ENCODE measurements around the gene PDE4B. TPM values are rescaled to one million over a fixed set of nuclear protein-coding genes. Genes with fewer than 3 reads are reported as not detected.

The PDE4B gene
- total RNA-seq, 1 donor from 2014 or later: 9.5 TPM

DNA sequence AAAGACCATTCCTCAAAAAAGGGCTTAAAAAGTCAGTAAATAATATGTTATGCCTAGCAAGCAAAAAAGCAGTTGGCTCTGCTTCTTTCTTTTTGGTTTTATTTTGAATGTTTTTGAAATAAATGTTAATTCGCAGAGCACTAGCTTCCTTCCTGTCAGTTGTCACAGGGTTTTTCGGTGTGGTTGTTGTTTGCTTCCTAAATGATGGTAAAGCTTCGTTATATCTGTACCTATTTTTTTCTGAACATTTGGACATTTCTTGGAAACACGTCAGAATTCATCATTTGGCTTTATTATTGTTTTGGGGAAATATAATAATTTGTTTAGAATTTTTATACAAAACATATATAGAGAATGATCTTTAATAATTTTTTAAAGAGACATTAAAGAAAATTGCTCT lies 389.3 kb downstream of the PDE4B start:
- no peak for DNase-seq (ENCODE audit: low spot score)

DNA sequence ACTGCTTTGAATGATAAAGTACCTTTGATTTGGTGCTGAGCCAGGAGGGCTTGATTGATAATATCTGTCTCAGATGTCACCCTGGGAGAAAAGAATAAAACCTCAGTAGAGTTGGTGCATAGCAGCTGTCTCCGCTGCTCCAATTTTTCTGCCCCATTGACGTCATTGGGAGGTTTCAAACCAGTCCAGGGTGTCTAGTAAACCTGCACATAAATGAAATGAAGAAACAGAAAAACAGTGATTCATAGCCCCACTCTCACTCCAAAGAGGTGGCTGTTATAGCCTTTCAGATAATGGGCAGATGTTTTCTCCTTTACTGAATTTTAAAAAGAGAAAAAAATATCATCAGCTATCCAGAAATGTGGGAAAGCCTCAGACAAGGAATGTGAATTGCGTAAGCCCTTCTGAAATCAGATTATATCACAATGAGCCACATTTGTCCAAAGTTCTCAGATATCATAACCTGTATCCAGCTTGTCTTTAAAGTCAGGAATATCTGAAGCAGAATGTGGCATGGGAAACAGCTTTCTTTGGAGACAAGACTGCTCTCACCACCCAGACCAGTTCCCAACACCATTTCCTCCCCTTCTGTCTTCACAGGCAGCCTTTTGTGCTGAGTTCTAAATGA lies 390.0 kb downstream of the PDE4B start:
- no peak for DNase-seq (ENCODE audit: low spot score)

DNA sequence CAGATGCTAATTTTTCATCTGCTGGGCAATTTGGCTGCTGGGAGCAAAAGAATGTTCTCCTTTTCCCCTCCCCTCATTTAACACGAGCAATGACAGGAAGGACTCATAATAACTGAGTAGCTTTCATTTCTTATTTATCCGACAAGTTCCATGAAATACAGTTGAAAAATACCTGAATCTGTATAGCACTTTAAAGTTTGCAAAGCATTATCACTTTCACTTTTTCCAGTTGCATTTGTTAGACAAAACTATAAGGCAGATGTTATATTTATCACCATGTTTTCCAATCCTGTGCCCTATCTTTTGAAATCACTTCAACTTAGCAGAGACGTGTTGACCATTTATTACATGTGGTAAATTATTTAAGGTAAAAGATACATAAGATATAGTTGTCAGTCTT lies 390.7 kb downstream of the PDE4B start:
- no peak for DNase-seq (ENCODE audit: low spot score)

DNA sequence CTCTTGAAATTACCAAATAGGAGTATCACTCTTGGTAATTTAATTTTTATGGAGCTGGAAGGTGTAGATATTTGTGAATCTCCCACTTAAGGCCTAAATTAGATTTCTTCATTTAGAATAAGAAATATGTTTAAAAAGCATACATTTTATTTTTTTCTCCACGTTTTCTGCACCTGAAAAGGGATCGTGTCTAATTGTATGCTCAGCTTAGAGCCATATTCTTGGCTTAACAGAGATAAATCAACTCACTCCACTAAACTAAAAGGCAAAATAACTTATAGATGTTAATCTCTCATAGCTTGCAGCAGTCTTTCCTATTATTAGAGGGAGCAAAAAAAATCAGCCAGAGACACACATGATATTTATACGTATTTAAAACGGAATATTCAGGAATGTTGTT lies 404.4 kb downstream of the PDE4B start:
- DNase-seq (ENCODE audit: low spot score): no peak

DNA sequence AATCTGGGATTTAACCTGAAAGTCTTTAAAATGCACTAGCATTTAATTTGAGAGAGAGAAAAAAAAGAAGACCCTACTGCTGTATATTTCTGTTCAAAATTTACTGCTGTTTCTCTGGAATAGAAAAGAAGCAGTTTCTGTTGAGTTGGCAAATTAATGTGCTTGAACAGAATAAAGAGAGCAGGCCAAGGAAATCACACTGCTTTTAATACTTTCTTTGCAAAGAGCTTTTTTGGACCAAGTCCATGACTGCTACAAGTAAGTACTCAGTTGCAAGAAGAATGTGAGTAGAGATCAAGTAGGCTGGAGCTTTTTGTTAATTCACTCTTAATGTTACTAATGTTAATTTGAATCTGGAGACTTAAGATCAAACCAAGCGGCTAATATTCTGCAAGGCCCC lies 405.1 kb downstream of the PDE4B start:
- no peak for DNase-seq (ENCODE audit: low spot score)

DNA sequence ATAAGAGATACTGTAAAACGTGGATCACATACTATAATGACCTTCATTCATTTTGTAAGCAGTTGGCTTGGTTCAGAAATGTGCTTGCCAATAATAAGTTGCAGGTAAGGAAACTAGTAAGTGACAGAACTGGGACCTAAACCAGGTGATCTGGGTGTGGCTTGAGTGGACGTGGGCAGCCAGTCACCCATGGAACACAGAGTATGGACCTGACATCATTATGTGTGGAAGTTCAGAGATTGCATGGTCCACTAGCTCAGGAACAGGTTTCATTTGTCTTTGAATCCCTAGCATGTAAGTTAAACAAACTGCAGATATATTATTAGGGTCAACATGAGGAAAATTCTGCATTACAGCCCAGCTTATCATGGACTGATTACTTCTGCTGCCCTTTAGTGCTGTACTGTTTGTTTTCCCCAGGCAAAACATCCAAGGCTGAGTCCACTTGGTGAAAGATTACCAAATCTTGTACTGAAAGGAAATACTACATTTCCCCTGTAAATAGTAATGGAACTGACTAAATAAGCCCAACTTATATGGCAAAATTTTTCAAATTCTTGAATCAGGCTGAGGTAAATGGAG lies 414.0 kb downstream of the PDE4B start:
- no peak for DNase-seq (ENCODE audit: low spot score)

DNA sequence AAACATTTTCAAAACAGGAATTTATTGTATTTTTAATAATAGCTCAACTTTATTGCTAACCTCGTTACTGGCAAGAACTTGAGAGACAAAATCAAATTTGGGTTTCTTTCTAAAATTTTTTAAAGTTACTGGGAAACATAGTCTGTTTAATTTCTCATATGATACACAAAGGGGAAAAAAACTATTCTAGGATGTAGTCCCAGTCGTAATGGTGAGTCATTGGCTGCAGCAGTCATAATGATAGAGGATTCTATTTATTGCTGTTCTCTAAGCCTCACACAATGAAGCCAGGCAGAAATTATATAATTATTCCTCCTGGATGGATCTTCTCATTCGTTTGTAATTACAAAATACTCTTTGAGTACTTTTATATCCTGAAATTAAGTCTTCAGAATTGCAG lies 414.8 kb downstream of the PDE4B start:
- DNase-seq (ENCODE audit: low spot score): no peak

DNA sequence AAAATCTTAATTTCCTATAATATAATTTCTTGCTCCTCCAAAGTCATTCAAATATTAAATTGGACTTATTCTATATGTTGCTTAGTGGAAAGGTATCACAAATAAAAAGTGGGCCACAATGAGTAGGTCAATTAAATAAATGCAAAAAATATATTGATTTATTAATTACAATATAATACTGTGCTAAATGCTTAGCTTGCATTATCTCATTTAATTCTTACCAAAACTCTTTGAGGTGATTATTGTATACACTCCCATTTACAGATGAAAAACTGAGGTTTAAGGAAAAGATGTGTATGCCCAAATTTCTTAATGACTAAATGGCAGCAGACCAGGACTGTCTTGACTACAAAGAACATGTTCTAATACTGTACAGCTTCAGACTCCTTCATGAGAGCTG lies 415.9 kb downstream of the PDE4B start:
- DNase-seq (ENCODE audit: low spot score): no peak

DNA sequence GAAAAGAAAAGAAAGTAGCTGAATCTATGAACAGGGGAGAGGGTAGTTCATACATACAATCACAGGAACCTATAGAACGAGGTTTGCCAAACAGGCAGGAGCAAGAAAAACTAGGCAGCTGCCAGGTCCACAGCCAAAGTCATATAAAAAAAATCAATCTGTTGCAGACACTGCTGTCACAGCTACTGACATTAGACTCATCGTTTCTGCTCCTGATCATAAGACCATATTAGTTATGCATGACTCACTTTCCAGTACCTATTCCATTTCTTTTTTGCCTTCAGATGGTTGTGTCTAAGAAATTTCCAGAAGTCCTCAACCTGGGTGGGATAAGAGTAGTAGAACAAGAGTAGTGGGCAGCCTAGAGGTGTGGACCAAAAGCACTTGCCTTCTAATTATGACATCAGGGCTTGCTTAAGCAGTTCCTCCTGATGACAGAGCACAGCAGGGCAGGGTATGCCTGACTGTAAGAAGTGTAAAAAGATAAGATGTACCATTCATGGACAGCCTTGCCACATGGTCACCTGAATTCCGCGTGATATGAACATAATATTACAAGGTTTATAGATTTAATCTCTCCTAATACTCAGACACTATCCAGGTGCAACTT lies 418.0 kb downstream of the PDE4B start:
- no peak for DNase-seq (ENCODE audit: low spot score)

DNA sequence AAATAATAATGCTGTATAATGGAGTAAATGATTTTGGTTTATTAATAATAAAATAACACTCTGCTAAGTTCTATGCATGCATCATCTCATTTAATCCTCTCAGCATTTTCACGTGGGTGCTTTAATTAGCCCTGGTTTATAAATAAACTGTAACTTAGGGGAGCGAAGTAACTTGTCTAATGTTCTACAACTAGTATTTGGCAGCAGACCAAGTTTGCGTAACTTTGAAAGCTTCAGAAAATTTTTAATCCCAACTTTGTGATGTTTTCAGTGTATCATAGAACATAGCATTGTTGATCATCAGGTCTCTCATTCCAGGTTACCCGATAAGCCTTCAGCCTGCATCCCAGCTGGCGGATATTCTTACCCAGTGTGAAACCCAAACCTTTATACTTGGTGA lies 418.8 kb downstream of the PDE4B start:
- no peak for DNase-seq (ENCODE audit: low spot score)

DNA sequence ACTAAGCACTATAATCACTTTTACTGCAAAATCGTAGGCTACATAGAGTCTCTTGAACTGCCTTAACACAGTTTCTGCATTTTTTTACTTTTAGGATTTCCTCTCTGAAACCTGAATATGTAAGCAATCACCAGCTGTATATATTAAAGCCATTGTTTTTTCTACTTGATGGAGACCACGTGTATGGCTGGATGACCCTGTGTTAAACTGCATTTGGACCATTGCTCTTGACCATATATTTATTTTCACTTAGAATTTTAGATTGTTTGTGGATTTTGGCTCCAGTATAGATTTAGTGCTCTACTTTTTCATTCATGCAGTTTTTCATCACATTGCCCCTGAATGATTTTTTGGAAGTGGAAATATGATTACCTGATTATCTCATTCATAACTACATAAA lies 420.8 kb downstream of the PDE4B start:
- no peak for DNase-seq (ENCODE audit: low spot score)

DNA sequence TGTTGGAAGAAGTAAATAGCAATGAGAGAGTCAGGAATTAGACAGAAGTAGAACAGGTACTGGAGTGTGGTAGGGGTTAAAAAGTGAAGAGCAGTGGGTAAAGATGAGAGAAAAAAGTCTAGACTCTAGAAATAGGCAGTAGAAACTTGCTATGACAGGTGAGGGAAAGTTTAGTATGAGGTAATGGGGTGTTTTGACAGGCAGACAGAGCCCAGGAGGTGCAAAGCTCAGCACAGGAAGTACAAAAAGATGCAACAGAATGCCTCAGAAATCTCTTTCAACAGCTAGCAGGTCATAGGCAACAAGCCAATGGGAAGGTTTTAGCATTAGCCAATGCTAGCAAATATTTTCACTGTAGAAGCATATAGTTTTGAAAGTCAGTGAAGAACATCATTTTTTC lies 422.2 kb downstream of the PDE4B start:
- DNase-seq (ENCODE audit: low spot score): no peak

DNA sequence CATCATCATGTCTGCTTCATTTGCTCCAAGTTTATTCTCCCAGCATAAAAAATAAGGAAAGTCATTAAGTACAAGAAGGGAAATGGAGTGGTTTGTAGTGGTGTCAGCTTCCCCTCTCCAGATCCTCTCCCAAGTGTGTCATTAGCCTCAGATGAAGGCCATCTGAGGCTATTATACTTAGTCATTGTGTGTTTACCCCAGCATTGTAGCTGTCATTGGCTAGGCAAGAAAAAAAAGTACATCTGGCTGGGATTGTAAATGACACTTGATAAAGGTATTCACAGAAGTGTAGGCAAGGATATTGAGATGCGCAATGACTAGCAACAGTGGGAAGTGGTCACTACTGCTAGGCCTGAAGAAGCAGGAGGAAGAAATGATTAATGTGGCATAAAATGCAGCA lies 424.3 kb downstream of the PDE4B start:
- DNase-seq (ENCODE audit: low spot score): no peak

DNA sequence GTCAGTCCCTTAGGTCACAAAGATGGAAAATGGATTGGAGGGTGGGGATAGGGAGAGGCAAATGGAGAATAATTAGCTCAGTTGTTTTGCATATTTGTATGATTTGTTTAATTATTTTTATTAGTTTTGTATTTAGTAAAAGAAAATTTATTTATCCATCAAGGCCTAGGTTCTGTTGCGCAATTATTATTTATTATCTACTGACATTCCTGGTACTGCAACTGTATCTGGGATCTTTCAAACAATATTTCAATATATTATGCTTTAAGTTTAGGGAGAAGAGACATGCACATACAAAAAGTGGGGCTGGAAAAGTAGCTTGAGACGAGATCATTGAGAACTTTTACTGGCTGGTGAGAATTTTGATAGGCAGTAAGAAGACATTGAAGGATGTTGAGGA lies 424.9 kb downstream of the PDE4B start:
- DNase-seq (ENCODE audit: low spot score): no peak

DNA sequence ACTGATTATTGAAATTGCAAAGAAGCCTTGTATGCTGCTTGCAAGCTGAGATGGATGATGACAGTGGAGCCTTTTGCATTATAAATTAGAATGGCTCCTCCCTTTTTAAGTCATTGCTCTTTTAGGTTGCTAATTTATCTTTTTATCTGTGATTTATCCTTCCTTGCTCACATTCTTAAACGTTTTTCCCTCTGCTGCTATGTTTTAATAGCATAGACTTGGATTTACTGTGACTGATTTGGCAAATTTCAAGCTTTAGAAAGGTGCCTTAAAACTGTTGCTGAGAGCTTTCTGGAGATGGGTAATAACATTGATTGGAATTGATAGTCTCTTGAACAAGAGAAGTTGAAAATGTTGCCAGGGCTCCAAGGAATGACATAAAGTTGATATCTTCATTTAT lies 427.8 kb downstream of the PDE4B start:
- no peak for DNase-seq (ENCODE audit: low spot score)

DNA sequence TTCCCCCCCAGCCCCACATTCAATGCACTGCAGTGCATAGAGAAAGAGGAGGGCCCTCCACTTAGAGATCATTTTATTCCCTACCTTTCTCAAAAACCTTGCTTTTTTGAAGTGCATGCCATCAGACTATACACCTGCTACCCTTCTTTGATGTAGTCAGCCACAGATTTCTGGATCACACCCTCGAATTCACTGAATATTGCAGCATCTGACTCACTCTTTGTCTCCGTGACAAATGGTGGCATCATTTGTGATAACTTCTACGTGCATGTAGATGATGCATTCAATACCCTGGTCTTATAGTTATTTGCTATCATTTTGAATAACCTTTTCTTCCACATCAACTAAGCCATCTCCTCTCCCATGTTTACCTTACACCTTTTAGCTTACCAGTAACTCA lies 431.0 kb downstream of the PDE4B start:
- DNase-seq (ENCODE audit: low spot score): no peak

DNA sequence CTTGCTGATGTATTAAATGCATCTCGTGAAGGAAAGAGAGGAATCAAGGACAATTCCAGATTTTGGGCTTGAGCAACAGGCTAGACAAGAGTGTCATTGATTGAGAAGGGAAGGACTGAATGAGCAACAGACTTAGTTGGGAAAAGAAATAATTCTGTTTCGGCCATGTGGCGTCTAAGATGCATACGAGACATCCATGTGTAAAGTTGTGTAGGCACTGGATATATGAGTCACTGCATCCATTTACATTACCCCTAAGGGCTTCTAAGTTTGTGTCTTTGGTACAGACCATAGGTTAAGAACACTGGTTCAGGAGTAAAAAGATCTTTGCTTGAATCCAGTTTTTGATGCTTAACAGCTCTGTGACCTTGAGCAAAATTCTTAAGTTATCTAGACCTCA lies 434.3 kb downstream of the PDE4B start:
- DNase-seq (ENCODE audit: low spot score): no peak

DNA sequence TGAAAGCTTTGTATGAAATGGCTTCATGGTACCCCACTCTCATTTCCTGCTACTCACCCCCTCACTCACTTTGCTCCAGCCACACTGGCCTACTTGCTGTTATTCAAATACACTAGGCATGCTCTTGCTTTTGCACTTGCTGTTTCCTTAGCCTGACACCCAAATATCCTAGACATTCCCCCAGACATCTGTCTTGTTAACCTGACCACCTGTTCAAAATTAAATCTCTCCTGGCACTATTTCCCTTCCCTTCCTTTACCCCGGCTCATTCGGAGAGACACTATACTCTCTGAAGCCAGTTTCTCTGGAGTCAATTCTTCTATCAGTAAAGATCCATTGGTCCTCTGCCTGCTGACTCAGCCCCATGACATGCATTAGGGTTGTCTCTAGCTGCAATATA lies 435.3 kb downstream of the PDE4B start:
- DNase-seq (ENCODE audit: low spot score): no peak

DNA sequence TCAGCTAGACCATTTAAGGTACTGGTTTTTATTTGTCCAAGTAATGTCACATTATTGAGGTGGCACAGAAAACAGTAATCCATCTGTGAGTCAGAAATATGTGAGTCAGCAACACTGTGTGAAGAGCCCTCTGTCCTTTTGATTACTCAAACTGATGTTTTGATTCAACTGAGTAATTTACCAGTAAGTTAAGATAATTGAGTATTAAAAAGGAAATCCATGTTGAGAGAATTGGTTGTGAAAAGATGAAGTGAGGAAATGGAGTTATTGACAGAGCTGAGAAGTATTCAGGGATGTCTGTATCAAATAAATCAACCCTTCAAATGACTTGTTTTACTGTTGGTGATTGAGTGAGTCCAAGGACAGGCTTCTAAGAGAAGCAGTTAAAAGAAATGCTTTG lies 438.5 kb downstream of the PDE4B start:
- DNase-seq (ENCODE audit: low spot score): no peak

DNA sequence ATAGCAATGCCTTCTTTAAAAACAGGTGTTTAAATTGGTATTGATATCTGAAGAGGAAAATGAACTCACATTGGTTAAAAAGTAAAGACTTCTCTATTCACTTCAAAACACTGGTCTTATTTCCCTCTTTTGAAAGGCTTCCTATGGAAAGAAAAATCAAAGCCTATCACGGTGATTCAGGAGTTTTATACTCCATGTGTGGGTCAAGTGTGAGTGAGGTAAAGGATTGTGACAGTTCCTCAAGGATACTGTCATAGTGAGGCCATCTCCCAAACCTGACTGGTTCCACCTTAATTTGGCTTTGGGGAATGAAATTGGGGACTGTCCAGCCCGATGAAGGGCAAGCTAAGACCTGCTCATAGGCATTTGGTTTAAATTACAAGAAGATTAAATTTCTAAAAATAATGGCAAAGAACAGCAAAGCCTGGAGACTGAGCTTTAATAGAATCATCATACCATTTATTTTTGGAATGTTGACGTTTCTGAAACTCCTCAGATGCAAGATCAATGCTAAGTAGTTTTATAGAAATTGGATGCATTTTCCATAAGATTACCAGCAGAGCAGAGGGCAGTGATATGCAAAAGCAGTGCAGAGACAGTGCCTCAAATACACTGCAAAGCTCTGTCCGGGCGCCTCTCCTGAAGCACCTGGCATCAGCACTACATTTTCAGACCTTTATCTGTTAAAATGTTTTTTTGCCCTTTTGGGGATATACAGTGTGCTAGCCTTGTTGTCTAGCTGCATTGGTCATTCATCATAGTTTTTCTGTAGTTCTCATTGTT lies 439.2 kb downstream of the PDE4B start:
- no peak for DNase-seq (ENCODE audit: low spot score)

DNA sequence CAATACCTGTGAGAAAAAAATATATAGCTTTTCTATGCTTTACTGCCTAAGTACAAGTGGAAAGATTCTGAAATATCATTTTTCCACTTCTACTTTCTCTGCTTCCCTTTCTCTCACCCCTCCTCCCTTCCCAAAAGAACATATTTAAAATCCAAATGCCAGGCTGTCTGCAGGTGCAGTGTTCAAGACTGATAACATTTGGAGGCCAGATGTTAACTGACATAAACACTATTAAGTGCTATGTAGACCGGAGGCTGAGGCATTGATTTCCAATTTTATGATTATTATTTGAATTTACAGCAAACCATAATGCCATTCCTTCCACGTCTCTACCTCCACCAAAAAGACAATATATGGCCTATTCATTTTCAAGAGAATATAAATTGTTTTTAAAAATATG lies 444.3 kb downstream of the PDE4B start:
- no peak for DNase-seq (ENCODE audit: low spot score)

DNA sequence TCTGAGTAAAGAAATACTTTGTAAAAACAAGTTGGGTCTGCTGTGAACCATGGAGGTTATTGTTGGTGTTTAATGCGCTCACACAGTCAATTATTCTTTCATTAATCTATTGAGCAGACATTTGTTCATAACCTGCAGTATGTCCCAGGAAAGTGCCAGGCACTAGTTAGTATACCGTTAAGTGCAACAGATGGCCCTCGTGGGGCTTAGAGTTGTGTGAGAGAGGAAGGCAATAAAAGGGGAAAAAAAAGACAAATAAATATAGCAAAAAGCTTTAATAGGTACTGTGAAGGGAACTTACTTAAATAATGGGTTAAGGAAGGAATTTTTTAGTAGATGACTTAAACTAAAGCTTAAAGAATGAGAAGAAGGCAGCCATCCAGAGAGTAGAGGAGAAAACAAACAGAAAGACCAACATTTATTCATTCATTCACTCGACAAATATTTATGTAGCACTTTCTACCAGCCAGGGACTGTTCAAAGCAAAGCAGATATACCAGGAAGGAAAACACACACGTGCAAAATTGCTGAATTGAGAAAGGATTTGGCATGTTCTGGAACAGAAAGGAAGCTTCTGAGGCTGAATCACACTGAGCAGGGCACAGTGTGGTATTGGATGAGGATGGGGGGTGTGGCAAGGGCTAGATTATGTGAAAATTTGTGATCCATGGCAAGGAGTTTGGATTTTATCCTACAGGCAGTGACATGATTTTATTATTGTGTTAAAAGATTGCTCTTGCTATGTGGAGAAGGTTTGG lies 445.2 kb downstream of the PDE4B start:
- DNase-seq (ENCODE audit: low spot score): no peak

All from ureter (tissue), 1 donor.